ENCODE data around the gene ME1.

- no peak for TF ChIP-seq CTCF (IDR thresholded peaks at IDR 0.05; ENCODE audit: low read depth, low read length)
- no peak for TF ChIP-seq POLR2A (IDR thresholded peaks at IDR 0.05; ENCODE audit: extremely low read depth, insufficient read length)
- TF ChIP-seq MAX (IDR thresholded peaks at IDR 0.05; ENCODE audit: low read depth, low read length), result no peak
- TF ChIP-seq MYC (IDR thresholded peaks at IDR 0.05; ENCODE audit: low read depth, low read length), result no peak
Measured at GRCh38 chr6:83176246-83176645, 254.6 kb downstream of the ME1 start.
